ENCODE results near the gene PZP. TPM values are rescaled to one million over a fixed set of nuclear protein-coding genes. Genes with fewer than 3 reads are reported as not detected.

Gene PZP
- total RNA-seq, 1 donor from 2014 or later, result not detected

DNA sequence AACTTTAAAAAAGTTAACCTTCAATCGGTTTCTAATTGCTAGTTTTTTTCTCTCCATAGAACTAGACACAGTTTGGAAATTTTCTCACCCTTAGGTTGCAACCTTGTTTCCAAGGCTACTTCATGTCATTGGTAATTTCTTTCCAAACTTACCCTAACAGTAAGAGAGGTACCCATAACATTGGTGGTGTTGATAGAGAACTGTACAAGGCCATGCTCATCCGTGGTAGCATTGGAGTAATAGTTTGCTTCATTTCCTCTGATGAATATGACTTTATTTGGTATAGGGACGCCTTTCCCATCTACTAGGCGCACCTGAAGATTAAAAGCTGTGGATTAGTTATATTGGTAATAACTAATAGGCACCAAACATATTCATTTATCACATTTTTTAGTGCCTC, 104.1 kb downstream of the PZP start:
- intact Hi-C loops (cut with micrococcal nuclease), result no loop called here
- Mint-ChIP-seq H3K4me3 (ENCODE audit: low read depth) (no peak overlapping the region), H3K4me1 (ENCODE audit: low read depth) (peaks cover 2% of the 10 kb centered on the region), H3K27ac (no peak overlapping the region), H3K36me3 (ENCODE audit: low read depth) (no peaks in the 10 kb centered on the region), H3K27me3 (ENCODE audit: low read depth) (no peaks in the 10 kb centered on the region), H3K9me3 (no peaks in the 10 kb centered on the region)
- DNase-seq (ENCODE audit: low spot score), result no peak

- Mint-ChIP-seq H3K27me3 (ENCODE audit: low read depth) (no peaks in the 10 kb centered on the region), H3K36me3 (ENCODE audit: low read depth) (no peaks in the 10 kb centered on the region), H3K27ac (no peak overlapping the region), H3K9me3 (no peaks in the 10 kb centered on the region), H3K4me1 (ENCODE audit: low read depth) (peaks cover 2% of the 10 kb centered on the region), H3K4me3 (ENCODE audit: low read depth) (no peak overlapping the region)
- no peak for DNase-seq (ENCODE audit: low spot score)
- intact Hi-C loops (cut with micrococcal nuclease), result no loop called here
These were observed 104.9 kb downstream of the PZP start for GRCh38 chr12:9103050-9103849.

GRCh38 chr12:9101018-9101687, 107.0 kb downstream of the PZP start:
- Mint-ChIP-seq H3K36me3 (ENCODE audit: low read depth) (no peaks in the 10 kb centered on the region), H3K4me3 (ENCODE audit: low read depth) (no peak overlapping the region), H3K27ac (no peak overlapping the region), H3K9me3 (no peaks in the 10 kb centered on the region), H3K4me1 (ENCODE audit: low read depth) (peaks cover 2% of the 10 kb centered on the region), H3K27me3 (ENCODE audit: low read depth) (no peaks in the 10 kb centered on the region)
- DNase-seq (ENCODE audit: low spot score), result no peak
- intact Hi-C loops (cut with micrococcal nuclease), result no loop called here

DNA sequence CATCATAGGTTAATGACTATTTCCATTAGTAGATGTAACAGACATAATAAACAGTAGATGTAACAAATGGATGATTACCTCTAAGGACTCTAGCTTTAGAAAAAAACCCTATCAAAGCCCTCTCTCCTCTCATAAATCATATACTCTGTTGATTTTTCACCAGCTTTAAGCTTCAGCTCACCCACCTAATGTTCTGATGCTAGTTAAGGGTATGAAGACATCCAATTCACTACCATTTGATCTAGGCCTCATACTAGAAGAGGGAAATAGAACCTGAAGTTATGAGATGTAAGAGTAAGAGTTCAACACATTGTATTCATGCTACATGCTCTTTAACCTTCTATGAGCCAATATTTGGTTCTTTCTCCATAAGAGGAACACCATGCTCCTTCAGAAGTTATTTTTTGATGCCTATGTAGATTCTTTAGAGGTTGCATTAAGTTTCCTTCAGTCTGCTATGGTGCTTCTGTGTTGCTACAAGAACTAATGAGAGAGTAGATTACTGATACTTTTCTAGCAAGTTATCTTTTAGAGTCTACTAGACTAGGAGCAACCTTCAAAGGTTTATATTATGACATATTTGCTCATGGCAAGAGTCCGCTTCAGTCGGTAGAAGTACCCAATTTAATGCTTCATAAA, 108.5 kb downstream of the PZP start:
- no peaks in the 10 kb centered on the region for H3K36me3 Mint-ChIP-seq (ENCODE audit: low read depth)
- intact Hi-C loops (cut with micrococcal nuclease), result no loop called here
- no peak overlapping the region for H3K4me3 Mint-ChIP-seq (ENCODE audit: low read depth)
- no peak for DNase-seq (ENCODE audit: low spot score)
- H3K9me3 Mint-ChIP-seq, result no peaks in the 10 kb centered on the region
- H3K4me1 Mint-ChIP-seq (ENCODE audit: low read depth), result peaks cover 2% of the 10 kb centered on the region
- no peaks in the 10 kb centered on the region for H3K27me3 Mint-ChIP-seq (ENCODE audit: low read depth)
- H3K27ac Mint-ChIP-seq, result no peak overlapping the region

Other genes with a start within 250 kb of the PZP start
- gene KLRG1, start 218.8 kb downstream of the PZP start, total RNA-seq, result 0.85 and 1.2 TPM in 2 replicates
- gene A2M, start 92.5 kb downstream of the PZP start, total RNA-seq, result not detected in 2 replicates

Data from activated T-helper 2 cell treated with anti-CD3 and anti-CD28 coated beads, Interferon-gamma antibody, Interleukin-2, Interleukin-4, amounts not matched to agents 10 μg/mL and 5 μg/mL and 100 μg/mL, durations not matched to agents 14 hours and 24 hours and 36 hours (primary cell).